Suppressor macrophage treated with lipopolysaccharide for 1 hour (primary cell): ENCODE results near the gene PATE1.

Experiments
- DNase-seq, 3 donors: peaks; one replicate each; pipeline ENCODE4 v3.0.0-alpha.2; 2020 to 2022

The PATE1 gene

DNA sequence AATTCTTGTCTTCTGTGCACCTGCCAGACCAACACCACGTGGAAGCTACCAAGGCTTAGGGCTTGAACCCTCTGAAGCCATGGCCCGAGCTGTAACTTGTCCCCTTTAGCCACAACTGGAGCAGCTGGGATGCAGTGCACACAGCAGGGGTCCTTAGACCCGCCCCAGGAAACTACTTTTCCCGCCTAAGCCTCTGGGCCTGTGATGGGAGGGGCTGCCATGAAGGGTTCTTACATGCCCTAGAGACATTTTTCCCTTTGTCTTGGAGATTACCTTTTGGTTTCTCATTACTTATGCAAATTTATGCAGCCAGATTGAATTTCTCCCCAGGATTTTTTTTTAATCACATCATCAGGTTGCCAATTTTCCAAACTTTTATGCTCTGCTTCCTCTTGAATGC is 51.6 kb downstream of the PATE1 start:
- DNase-seq = no peak
